Esophagus muscularis mucosa (tissue), 4 donors: ENCODE measurements around the gene TSPO. TPM values are rescaled to one million over a fixed set of nuclear protein-coding genes. Genes with fewer than 3 reads are reported as not detected.

Source experiments
- DNase-seq: peaks from one replicate; pipeline ENCODE4 v3.0.0-alpha.2; 2017; ENCODE audit errors: extremely low spot score
- H3K27ac ChIP-seq, 4 donors: fragments of 200-600 bp; sonication (generic); replicated peaks in 1 of 4; 1 replicate in 3 of 4; 2 replicates in 1 of 4; pipeline ENCODE4 v1.5.1; 2016 to 2019; ENCODE audit warnings: mild to moderate bottlenecking in 1 of 4
- H3K27me3 ChIP-seq, 4 donors: fragments of 200-600 bp; sonication (generic); one replicate each; pipeline versions ENCODE4 v1.5.1 to v1.6.0; 2016 to 2019
- H3K36me3 ChIP-seq, 4 donors: fragments of 200-600 bp; sonication (generic); one replicate each; pipeline ENCODE4 v1.5.1; 2016 to 2019
- H3K4me1 ChIP-seq, 4 donors: fragments of 200-600 bp; sonication (generic); one replicate each; pipeline ENCODE4 v1.5.1; 2016 to 2019
- H3K4me3 ChIP-seq, 4 donors: fragments of 200-600 bp; sonication (generic); 1 replicate in 2 of 4; 2 replicates in 2 of 4; pipeline ENCODE4 v1.5.1; 2016 to 2019; ENCODE audit warnings: mild to moderate bottlenecking in 4 of 4, moderate library complexity in 1 of 4
- H3K9me3 ChIP-seq, 4 donors: fragments of 200-600 bp; sonication (generic); 1 replicate in 3 of 4; 2 replicates in 1 of 4; pipeline ENCODE4 v1.5.1; 2016 to 2019
- CTCF ChIP-seq, 3 experiments: fragments of 200-600 bp in 2 of 3; fragments of 450-650 bp in 1 of 3; sonication (generic) in 2 of 3; IDR thresholded peaks; one replicate each; pipeline ENCODE4 v1.5.1; 2017 to 2019; ENCODE audit warnings: antibody characterized with exemption in 3 of 3, mild to moderate bottlenecking in 2 of 3, moderate library complexity in 1 of 3
- EP300 ChIP-seq: sonication (generic); formaldehyde crosslinking; IDR thresholded peaks from one replicate; pipeline ENCODE4 v1.6.1; 2017; ENCODE audit warnings: antibody characterized with exemption
- POLR2A ChIP-seq: fragments of 450-650 bp; IDR thresholded peaks from one replicate; pipeline ENCODE4 v1.6.1; 2017; ENCODE audit warnings: antibody characterized with exemption, moderate library complexity, mild to moderate bottlenecking, low read depth
- POLR2AphosphoS5 ChIP-seq, 2 donors: sonication (generic); formaldehyde crosslinking; IDR thresholded peaks; one replicate each; pipeline ENCODE4 v1.6.1; 2017; ENCODE audit warnings: antibody characterized with exemption in 2 of 2
- WGBS: methylation state at CpG from one replicate; pipeline ENCODE4 v1.1.5; 2018; 5-methylcytosine and 5-hydroxymethylcytosine counted together
- intact Hi-C: fragments of 100-400 bp; cut with DNase I; formaldehyde crosslinking; loops from one replicate; pipeline ENCODE4 v1.15.1; 2023
- total RNA-seq, 4 donors: library from RNA; depleted of rRNA; stranded (reverse); fragments of >200 nt; gene quantifications; one replicate each; pipeline versions ENCODE4 v1.1.0 to v1.2.1, GENCODE V29; 2016

The TSPO gene
- total RNA-seq, 4 donors from 2014 or later = 172 to 191 (median 182) TPM

DNA sequence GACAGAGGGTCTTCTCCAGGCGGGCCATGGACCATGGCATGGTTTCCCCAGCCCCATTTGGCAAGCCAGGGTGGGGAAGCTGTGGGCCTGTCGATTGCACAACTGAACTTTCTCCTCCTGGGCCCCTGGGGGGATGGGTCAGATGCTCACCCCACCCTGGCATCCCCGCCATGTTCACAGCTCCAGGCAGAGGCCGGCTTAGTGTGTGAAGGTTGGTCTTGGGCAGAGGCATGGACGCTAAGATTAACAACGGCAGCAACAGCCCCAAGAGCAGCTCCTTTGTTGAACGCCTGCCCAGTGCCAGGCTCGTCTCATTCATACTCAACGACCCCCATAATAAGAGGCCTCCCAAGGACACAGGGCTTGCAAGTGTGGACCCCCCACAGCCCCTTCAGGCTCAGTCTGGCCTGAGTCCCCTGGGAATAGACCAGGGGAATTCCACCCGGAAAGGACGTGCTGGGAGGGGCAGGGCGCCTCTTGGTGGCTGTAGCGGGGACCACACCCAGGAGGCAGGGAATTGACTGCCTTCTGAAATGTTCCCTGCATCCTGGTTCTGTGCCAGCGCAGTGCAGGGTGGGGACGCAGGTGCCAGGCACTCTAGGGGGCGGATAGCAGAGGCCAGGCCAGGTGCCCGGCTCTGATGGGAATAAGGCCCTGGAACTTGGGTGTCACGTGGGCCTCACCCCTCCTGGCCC, 8.3 kb downstream of the TSPO start:
- Histone ChIP-seq H3K36me3 (peaks cover 0 to 44% (median 36%) of the 10 kb centered on the region in 4 donors), H3K27ac (no peak overlapping the region), H3K27me3 (no peaks in the 10 kb centered on the region), H3K9me3 (no peaks in the 10 kb centered on the region), H3K4me1 (peaks cover 17 to 59% (median 35%) of the 10 kb centered on the region in 4 donors), H3K4me3 (no peak overlapping the region)
- no peak for TF ChIP-seq POLR2A
- TF ChIP-seq EP300 = no peak
- no peak for TF ChIP-seq POLR2AphosphoS5 (IDR thresholded peaks at IDR 0.05)
- peak in 1 of 3 experiments; percentile 18 for TF ChIP-seq CTCF (IDR thresholded peaks at IDR 0.05)
- 72% methylated on average over 8 of the region's 18 CpGs for WGBS
- no peak for DNase-seq
- intact Hi-C loops = no loop called here

DNA sequence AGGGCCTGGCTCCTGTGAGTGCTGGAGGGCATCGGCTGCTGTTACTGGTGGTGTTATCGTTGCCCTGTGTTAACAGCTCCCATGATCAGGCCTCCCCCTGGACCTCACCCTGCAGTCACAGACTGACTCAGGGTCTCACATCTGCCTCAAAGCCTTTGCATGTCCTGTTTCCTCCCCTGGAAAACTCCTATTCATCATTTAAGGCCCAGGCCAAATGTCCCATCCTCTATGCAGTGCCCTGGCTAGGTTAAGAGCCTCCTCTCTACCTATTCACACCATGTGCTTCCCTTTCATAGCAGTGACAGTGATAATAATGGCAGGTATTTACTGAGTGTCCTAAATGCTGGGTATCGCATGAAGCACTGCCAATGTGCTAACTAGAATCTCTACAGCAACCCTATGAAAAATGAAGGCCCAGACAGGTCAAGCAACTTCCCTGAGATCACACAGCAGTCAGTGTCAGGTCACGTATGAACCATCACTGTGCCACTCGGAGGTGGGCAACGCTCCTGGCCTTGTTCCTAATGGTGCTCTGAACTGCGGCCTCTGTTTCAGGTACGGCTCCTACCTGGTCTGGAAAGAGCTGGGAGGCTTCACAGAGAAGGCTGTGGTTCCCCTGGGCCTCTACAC, 9.3 kb downstream of the TSPO start:
- Histone ChIP-seq H3K27ac (no peak overlapping the region), H3K4me1 (peaks cover 17 to 61% (median 31%) of the 10 kb centered on the region in 4 donors), H3K36me3 (peaks cover 0 to 44% (median 34%) of the 10 kb centered on the region in 4 donors), H3K27me3 (no peaks in the 10 kb centered on the region), H3K9me3 (no peaks in the 10 kb centered on the region), H3K4me3 (no peak overlapping the region)
- no peak for DNase-seq
- intact Hi-C loops = no loop called here
- 94% methylated on average over 7 of the region's 8 CpGs for WGBS
- no peak for TF ChIP-seq POLR2AphosphoS5 (IDR thresholded peaks at IDR 0.05)
- no peak for TF ChIP-seq EP300
- TF ChIP-seq POLR2A = no peak
- TF ChIP-seq CTCF (IDR thresholded peaks at IDR 0.05) = no peak

- H3K9me3 ChIP-seq = no peaks in the 10 kb centered on the region
- DNase-seq = no peak
- 94% methylated on average over 16 of the region's 24 CpGs for WGBS
- H3K36me3 ChIP-seq = peaks cover 2 to 59% (median 42%) of the 10 kb centered on the region in 4 donors
- H3K4me1 ChIP-seq = peaks cover 17 to 48% (median 29%) of the 10 kb centered on the region in 4 donors
- H3K27ac ChIP-seq = no peak overlapping the region
- H3K27me3 ChIP-seq = no peaks in the 10 kb centered on the region
- no peak for TF ChIP-seq CTCF (IDR thresholded peaks at IDR 0.05)
- no peak for TF ChIP-seq POLR2AphosphoS5 (IDR thresholded peaks at IDR 0.05)
- no peak for TF ChIP-seq EP300
- TF ChIP-seq POLR2A = no peak
- intact Hi-C loops = no loop called here
- no peak overlapping the region for H3K4me3 ChIP-seq
Measured at GRCh38 chr22:43162412-43163150, 11.2 kb downstream of the TSPO start.

GRCh38 chr22:43163241-43163795, 12.0 kb downstream of the TSPO start:
- Histone ChIP-seq H3K9me3 (no peaks in the 10 kb centered on the region), H3K27me3 (no peaks in the 10 kb centered on the region), H3K4me1 (peaks cover 17 to 46% (median 29%) of the 10 kb centered on the region in 4 donors), H3K4me3 (no peak overlapping the region), H3K27ac (peak overlapping the region; percentile 12 to 62 (median 46)), H3K36me3 (peaks cover 8 to 66% (median 48%) of the 10 kb centered on the region in 4 donors)
- intact Hi-C loops = no loop called here
- WGBS = 60% methylated on average over 1 of the region's 18 CpGs
- DNase-seq = no peak
- TF ChIP-seq POLR2A (no peak), CTCF (IDR thresholded peaks at IDR 0.05) (no peak), EP300 (no peak), POLR2AphosphoS5 (IDR thresholded peaks at IDR 0.05) (no peak)
